Neural cell (in vitro differentiated cells): ENCODE measurements around the gene CFHR2. TPM values are rescaled to one million over a fixed set of nuclear protein-coding genes. Genes with fewer than 3 reads are reported as not detected.
"Not testable (repeated sequence)": the region's sequence is repeated elsewhere in the genome, so short reads cannot be mapped to it uniquely, and the experiment has no call there.

Source experiments
- H2AFZ ChIP-seq: fragments of 200-600, 300-800 bp; sonication (generic), shearing (Covaris generic); 2 replicates; pipeline ENCODE4 v1.6.0; 2014; ENCODE audit warnings: low read depth, mild to moderate bottlenecking, antibody characterized with exemption, low read length, moderate library complexity
- H3F3A ChIP-seq: fragments of 200-600 bp; shearing (Covaris generic); 2 replicates; pipeline ENCODE4 v1.6.1; 2016; ENCODE audit warnings: mild to moderate bottlenecking, moderate library complexity, mixed read lengths, antibody characterized with exemption, low read length; ENCODE audit not compliant: insufficient read depth, poor library complexity, severe bottlenecking
- H3K27ac ChIP-seq: fragments of 200-600, 300-800 bp; sonication (generic), shearing (Covaris generic); 2 replicates; pipeline ENCODE4 v1.5.1; 2014; ENCODE audit warnings: mild to moderate bottlenecking, low read length, moderate library complexity
- H3K27me3 ChIP-seq: fragments of 300-800, 200-600 bp; sonication (generic), shearing (Covaris generic); 2 replicates; pipeline ENCODE4 v1.6.0; 2014; ENCODE audit warnings: mild to moderate bottlenecking, low read depth, low read length, moderate library complexity; ENCODE audit not compliant: insufficient read depth
- H3K36me3 ChIP-seq: fragments of 300-800, 200-600 bp; sonication (generic), shearing (Covaris generic); 2 replicates; pipeline ENCODE4 v1.5.1; 2014; ENCODE audit warnings: mild to moderate bottlenecking, antibody characterized with exemption, low read length, moderate library complexity; ENCODE audit not compliant: insufficient read depth
- H3K4me2 ChIP-seq: fragments of 300-800, 200-600 bp; sonication (generic), shearing (Covaris generic); 2 replicates; pipeline ENCODE4 v1.6.0; 2014; ENCODE audit warnings: mild to moderate bottlenecking, low read length
- H3K4me3 ChIP-seq: fragments of 300-800, 200-600 bp; sonication (generic), shearing (Covaris generic); 2 replicates; pipeline ENCODE4 v1.5.1; 2014; ENCODE audit warnings: mild to moderate bottlenecking, low read length, moderate library complexity
- H3K79me2 ChIP-seq: fragments of 200-600 bp; shearing (Covaris generic); replicated peaks from 2 replicates; pipeline ENCODE4 v1.6.0; 2014; ENCODE audit warnings: mild to moderate bottlenecking, low read length, moderate library complexity; ENCODE audit not compliant: insufficient read depth
- H3K9ac ChIP-seq: fragments of 300-800, 200-600 bp; sonication (generic), shearing (Covaris generic); 2 replicates; pipeline ENCODE4 v1.6.1; 2016; ENCODE audit warnings: mild to moderate bottlenecking, low read length, mixed read lengths
- H3K9me2 ChIP-seq: fragments of 200-600 bp; shearing (Covaris generic); 2 replicates; pipeline ENCODE4 v1.6.1; 2016; ENCODE audit warnings: mild to moderate bottlenecking, low read length, mixed read lengths; ENCODE audit not compliant: insufficient read depth
- H3K9me3 ChIP-seq: fragments of 200-600, 300-800 bp; sonication (generic), shearing (Covaris generic); 2 replicates; pipeline ENCODE4 v1.6.1; 2016; ENCODE audit warnings: mild to moderate bottlenecking, mixed run types, low read length, moderate library complexity, mixed read lengths
- H4K20me1 ChIP-seq: fragments of 200-600 bp; shearing (Covaris generic); 2 replicates; pipeline ENCODE4 v1.6.1; 2016; ENCODE audit warnings: mild to moderate bottlenecking, mixed run types; ENCODE audit not compliant: insufficient read depth
- CTCF ChIP-seq: fragments of 450-650 bp; IDR thresholded peaks from 2 replicates; pipeline ENCODE4 v1.5.1; 2014; ENCODE audit warnings: antibody characterized with exemption, mild to moderate bottlenecking, moderate library complexity; ENCODE audit not compliant: poor library complexity, severe bottlenecking
- EP300 ChIP-seq: fragments of 450-650 bp; conservative IDR thresholded peaks from 2 replicates; pipeline ENCODE4 v1.6.1; 2014; ENCODE audit warnings: antibody characterized with exemption, mild to moderate bottlenecking, moderate library complexity; ENCODE audit not compliant: poor library complexity, severe bottlenecking
- EZH2 ChIP-seq: fragments of 200-600, 300-800 bp; shearing (Covaris generic), sonication (generic); IDR thresholded peaks from 2 replicates; pipeline ENCODE4 v1.6.1; 2014; ENCODE audit warnings: antibody characterized with exemption, low read length, borderline replicate concordance, mild to moderate bottlenecking; ENCODE audit not compliant: insufficient read depth, poor library complexity, severe bottlenecking
- MXI1 ChIP-seq: fragments of 450-650 bp; conservative IDR thresholded peaks from 2 replicates; pipeline ENCODE4 v1.6.1; 2014; ENCODE audit warnings: antibody characterized with exemption, mild to moderate bottlenecking; ENCODE audit not compliant: poor library complexity, severe bottlenecking
- POLR2AphosphoS5 ChIP-seq: IDR thresholded peaks from 2 replicates; pipeline ENCODE4 v1.6.1; 2012
- RAD21 ChIP-seq: fragments of 450-650 bp; conservative IDR thresholded peaks from 2 replicates; pipeline ENCODE4 v1.6.1; 2014; ENCODE audit warnings: antibody characterized with exemption, mild to moderate bottlenecking, moderate library complexity
- REST ChIP-seq: IDR thresholded peaks from 2 replicates; pipeline ENCODE4 v1.6.1; 2012; ENCODE audit warnings: borderline replicate concordance
- SMC3 ChIP-seq: fragments of 450-650 bp; conservative IDR thresholded peaks from 2 replicates; pipeline ENCODE4 v1.6.1; 2014; ENCODE audit warnings: antibody characterized with exemption, mild to moderate bottlenecking, moderate library complexity; ENCODE audit not compliant: poor library complexity
- TAF1 ChIP-seq: IDR thresholded peaks from 2 replicates; pipeline ENCODE4 v1.6.1; 2012; ENCODE audit warnings: low read depth
- polyA plus RNA-seq: library from polyadenylated mRNA; depleted of rRNA; stranded (reverse); fragments of >200 nt; gene quantifications from 2 replicates; pipeline ENCODE4 v1.2.3, GENCODE V29; 2014

CFHR2 gene
- polyA plus RNA-seq, 1 donor from 2014 or later = not detected

- TF ChIP-seq SMC3 = no peak
- TF ChIP-seq REST = no peak
- no peak for TF ChIP-seq EP300
- TF ChIP-seq TAF1 = no peak
- TF ChIP-seq MXI1 = no peak
- no peak for TF ChIP-seq RAD21
- no peak for TF ChIP-seq POLR2AphosphoS5
- no peak for TF ChIP-seq EZH2
- TF ChIP-seq CTCF = no peak
- Histone ChIP-seq H3K9ac (no peak overlapping the region), H3K4me3 (no peak overlapping the region), H3K4me2 (no peak overlapping the region), H3K27ac (no peak overlapping the region), H3K79me2 (no peaks in the 10 kb centered on the region), H4K20me1 (no peaks in the 10 kb centered on the region), H3K36me3 (no peaks in the 10 kb centered on the region), H3K27me3 (no peaks in the 10 kb centered on the region), H3K9me3 (no peaks in the 10 kb centered on the region), H3K9me2 (no peaks in the 10 kb centered on the region), H2AFZ (no peak overlapping the region), H3F3A (no peaks in the 10 kb centered on the region)
Measured at GRCh38 chr1:196910215-196910614, 33.3 kb upstream of the CFHR2 start.

GRCh38 chr1:196912283-196912682, 31.3 kb upstream of the CFHR2 start:
- not testable (repeated sequence) for H3K27me3 ChIP-seq, H3K4me2 ChIP-seq, H3K79me2 ChIP-seq, H2AFZ ChIP-seq, H3K9ac ChIP-seq, H3K9me2 ChIP-seq, H3K36me3 ChIP-seq, H3F3A ChIP-seq, H3K4me3 ChIP-seq, H3K27ac ChIP-seq, H4K20me1 ChIP-seq, H3K9me3 ChIP-seq

GRCh38 chr1:196926839-196927238, 16.7 kb upstream of the CFHR2 start:
- H3K9me2 ChIP-seq = not testable (repeated sequence)

GRCh38 chr1:196932853-196933252, 10.7 kb upstream of the CFHR2 start:
- H4K20me1 ChIP-seq, H3K9me2 ChIP-seq, H3K36me3 ChIP-seq, H3K4me3 ChIP-seq, H3K9ac ChIP-seq, H3F3A ChIP-seq, H3K9me3 ChIP-seq, H3K79me2 ChIP-seq, H2AFZ ChIP-seq, H3K27ac ChIP-seq, H3K27me3 ChIP-seq, H3K4me2 ChIP-seq: not testable (repeated sequence)

More at GRCh38 chr1:196926839-196927238, 16.7 kb upstream of the CFHR2 start:
- H3F3A ChIP-seq, H3K27me3 ChIP-seq, H3K9me3 ChIP-seq, H4K20me1 ChIP-seq, H3K36me3 ChIP-seq, H3K79me2 ChIP-seq, H2AFZ ChIP-seq, H3K9ac ChIP-seq, H3K4me3 ChIP-seq, H3K27ac ChIP-seq, H3K4me2 ChIP-seq: not testable (repeated sequence)
